PFSK-1 (cell line): Measurements from ENCODE around the gene ORMDL3.

Experiments
- FOXP2 ChIP-seq: optimal IDR thresholded peaks from 2 replicates; pipeline ENCODE3; 2011; ENCODE audit warnings: borderline replicate concordance, control low read depth, inconsistent platforms; ENCODE audit not compliant: insufficient read depth; ENCODE audit errors: extremely low read length, extremely low read depth
- POLR2AphosphoS5 ChIP-seq: IDR thresholded peaks from 2 replicates; pipeline ENCODE4 v1.6.1; 2012; ENCODE audit warnings: low read depth, mild to moderate bottlenecking, control low read depth, low read length, moderate library complexity
- REST ChIP-seq, 2 experiments: IDR thresholded peaks; 2 replicates each; pipeline versions ENCODE4 v1.6.1 to v1.8.0; 2011 to 2012; ENCODE audit warnings: low read depth in 2 of 2, low read length in 2 of 2, control low read depth in 1 of 2, inconsistent platforms in 1 of 2, mild to moderate bottlenecking in 1 of 2, moderate library complexity in 1 of 2; ENCODE audit not compliant: insufficient read depth in 1 of 2
- SIN3A ChIP-seq: IDR thresholded peaks from 2 replicates; pipeline ENCODE4 v1.6.1; 2012; ENCODE audit warnings: mild to moderate bottlenecking, low read length, moderate library complexity, borderline replicate concordance; ENCODE audit not compliant: insufficient read depth
- TAF1 ChIP-seq: IDR thresholded peaks from 2 replicates; pipeline ENCODE4 v1.6.1; 2012; ENCODE audit warnings: low read length, control low read depth, borderline replicate concordance; ENCODE audit not compliant: insufficient read depth

- TF ChIP-seq TAF1 (no peak), POLR2AphosphoS5 (no peak), REST (IDR thresholded peaks at IDR 0.05; ENCODE audit: insufficient read depth in 1 of 2, low read depth in 2 of 2, low read length in 2 of 2) (no peak), SIN3A (no peak), FOXP2 (no peak)
These were observed 3.3 kb downstream of the ORMDL3 start for GRCh38 chr17:39923836-39924690.
